Activated naive CD4-positive, alpha-beta T cell treated with anti-CD3 and anti-CD28 coated beads for 36 hours (primary cell): Measurements from ENCODE around the gene MLLT3. TPM values are rescaled to one million over a fixed set of nuclear protein-coding genes. Genes with fewer than 3 reads are reported as not detected.

ENCODE experiments used
- CTCF ChIA-PET: fragments of 350-600 bp; sonication (Branson Sonifier 250); formaldehyde crosslinking; loops from one replicate; lab custom pipeline; 2021; ENCODE audit warnings: antibody characterized with exemption; lab: Charles Lee
- DNase-seq: peaks from one replicate; pipeline ENCODE4 v3.0.0-alpha.2; 2020
- H3K27ac Mint-ChIP-seq: one replicate; pipeline ENCODE4 v1.8.0; 2021; ENCODE audit warnings: mild to moderate bottlenecking, mixed read lengths
- H3K27me3 Mint-ChIP-seq: one replicate; pipeline ENCODE4 v1.8.0; 2021; ENCODE audit warnings: low read depth, mixed read lengths
- H3K36me3 Mint-ChIP-seq: one replicate; pipeline ENCODE4 v1.8.0; 2021; ENCODE audit warnings: low read depth, mixed read lengths
- H3K4me1 Mint-ChIP-seq: one replicate; pipeline ENCODE4 v1.8.0; 2021; ENCODE audit warnings: low read depth, mixed read lengths
- H3K4me3 Mint-ChIP-seq: one replicate; pipeline ENCODE4 v1.8.0; 2021; ENCODE audit warnings: mild to moderate bottlenecking, moderate library complexity, mixed read lengths
- H3K9me3 Mint-ChIP-seq: one replicate; pipeline ENCODE4 v1.8.0; 2021; ENCODE audit warnings: mixed read lengths
- intact Hi-C: fragments of 100-400 bp; cut with micrococcal nuclease; formaldehyde crosslinking; loops from one replicate; pipeline ENCODE4 v1.15.1; 2023
- total RNA-seq, 2 experiments: library from RNA; stranded (reverse); gene quantifications; one replicate each; pipeline ENCODE4 v1.2.3, GENCODE V29; 2021

MLLT3 gene
- total RNA-seq, 2 experiments from 2014 or later, result 44.3 to 51.4 TPM

- CTCF ChIA-PET, result no interaction called here
- intact Hi-C loops, result loop anchor here (1.0 to 10.0 kb wide), 11 partner anchors 8 to 1519 kb away; partner anchors contain the start of gene HACD4
Measured at GRCh38 chr9:20315677-20316076, 306.6 kb downstream of the MLLT3 start.

GRCh38 chr9:20314981-20315380 lies 307.3 kb downstream of the MLLT3 start:
- H3K4me3 Mint-ChIP-seq, result no peak overlapping the region
- CTCF ChIA-PET, result no interaction called here
- no peaks in the 10 kb centered on the region for H3K27me3 Mint-ChIP-seq
- H3K9me3 Mint-ChIP-seq, result no peaks in the 10 kb centered on the region
- H3K36me3 Mint-ChIP-seq, result no peaks in the 10 kb centered on the region
- peak overlapping the region; percentile 92 for H3K27ac Mint-ChIP-seq
- DNase-seq, result peak; percentile 49
- H3K4me1 Mint-ChIP-seq, result peaks cover 70% of the 10 kb centered on the region
- intact Hi-C loops, result loop anchor here (1.0 to 10.0 kb wide), 12 partner anchors 8 to 1520 kb away; partner anchors contain the start of gene HACD4

More at GRCh38 chr9:20315677-20316076, 306.6 kb downstream of the MLLT3 start:
- Mint-ChIP-seq H3K9me3 (no peaks in the 10 kb centered on the region), H3K4me3 (no peak overlapping the region), H3K36me3 (no peaks in the 10 kb centered on the region), H3K27me3 (no peaks in the 10 kb centered on the region), H3K4me1 (peaks cover 77% of the 10 kb centered on the region), H3K27ac (peak overlapping the region; percentile 92)
- peak; percentile 33 for DNase-seq

- Mint-ChIP-seq H3K4me3 (no peak overlapping the region), H3K4me1 (peaks cover 58% of the 10 kb centered on the region), H3K36me3 (no peaks in the 10 kb centered on the region), H3K27me3 (no peaks in the 10 kb centered on the region), H3K9me3 (no peaks in the 10 kb centered on the region), H3K27ac (no peak overlapping the region)
- DNase-seq, result no peak
- intact Hi-C loops, result loop anchor here (10.0 kb wide), 1 partner anchor 1521 kb away; no protein-coding TSS in a partner anchor
- CTCF ChIA-PET, result no interaction called here
Measured at GRCh38 chr9:20313415-20313814, 308.9 kb downstream of the MLLT3 start.

DNA sequence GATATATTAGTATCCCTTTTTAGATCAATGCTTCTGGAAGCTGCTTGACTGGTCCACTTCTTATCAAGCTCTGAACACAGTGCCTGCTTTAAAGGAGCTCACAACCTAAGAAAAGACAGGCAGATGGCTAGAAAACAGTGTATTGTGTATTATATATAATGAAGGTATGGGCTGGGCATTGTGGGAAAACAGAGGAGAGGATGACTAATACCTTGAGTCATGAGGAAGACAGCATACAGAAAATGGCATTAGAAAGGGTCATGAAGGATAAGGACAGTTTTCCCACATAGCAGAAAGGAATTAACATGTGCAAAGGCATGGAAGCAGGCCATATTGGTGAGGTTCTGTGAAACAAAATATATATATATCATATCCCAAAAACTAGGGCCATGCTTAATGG lies 309.6 kb downstream of the MLLT3 start:
- peaks cover 2% of the 10 kb centered on the region for H3K36me3 Mint-ChIP-seq
- CTCF ChIA-PET, result no interaction called here
- H3K4me3 Mint-ChIP-seq, result no peak overlapping the region
- intact Hi-C loops, result loop anchor here (10.0 kb wide), 1 partner anchor 1522 kb away; no protein-coding TSS in a partner anchor
- no peaks in the 10 kb centered on the region for H3K9me3 Mint-ChIP-seq
- no peak for DNase-seq
- peaks cover 52% of the 10 kb centered on the region for H3K4me1 Mint-ChIP-seq
- H3K27me3 Mint-ChIP-seq, result no peaks in the 10 kb centered on the region
- H3K27ac Mint-ChIP-seq, result no peak overlapping the region

GRCh38 chr9:20310024-20310423 lies 312.3 kb downstream of the MLLT3 start:
- CTCF ChIA-PET, result interaction anchor here (0.7 kb wide), 1 partner anchor 801 kb away, joined by 3 read pairs; no protein-coding TSS in a partner anchor
- peaks cover 2% of the 10 kb centered on the region for H3K36me3 Mint-ChIP-seq
- H3K27ac Mint-ChIP-seq, result no peak overlapping the region
- DNase-seq, result no peak
- H3K4me3 Mint-ChIP-seq, result no peak overlapping the region
- no peaks in the 10 kb centered on the region for H3K9me3 Mint-ChIP-seq
- H3K4me1 Mint-ChIP-seq, result peaks cover 28% of the 10 kb centered on the region
- intact Hi-C loops, result loop anchor here (10.0 kb wide), 1 partner anchor 1525 kb away; no protein-coding TSS in a partner anchor
- H3K27me3 Mint-ChIP-seq, result no peaks in the 10 kb centered on the region

DNA sequence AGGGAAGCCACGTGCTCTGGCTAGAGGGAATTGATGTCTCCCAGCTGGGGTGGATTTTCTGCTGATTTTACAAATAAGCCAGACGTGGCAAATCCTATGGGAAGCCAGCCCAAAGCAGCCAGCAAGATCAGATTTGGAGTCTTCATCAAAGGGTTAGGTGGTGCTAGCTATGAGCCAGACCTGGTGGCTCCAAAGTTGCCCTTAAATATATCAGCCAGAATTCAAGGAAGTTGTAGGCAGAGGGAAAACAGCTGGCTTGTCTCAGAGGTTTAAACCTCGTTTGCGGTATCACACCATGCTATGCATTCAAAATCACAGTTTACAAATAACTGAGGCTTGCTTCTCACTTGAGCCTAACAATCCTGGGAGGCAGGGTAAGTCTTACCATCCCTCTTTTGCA lies 313.2 kb downstream of the MLLT3 start:
- no peak overlapping the region for H3K27ac Mint-ChIP-seq
- H3K36me3 Mint-ChIP-seq, result peaks cover 2% of the 10 kb centered on the region
- H3K27me3 Mint-ChIP-seq, result no peaks in the 10 kb centered on the region
- peaks cover 21% of the 10 kb centered on the region for H3K4me1 Mint-ChIP-seq
- H3K9me3 Mint-ChIP-seq, result no peaks in the 10 kb centered on the region
- CTCF ChIA-PET, result no interaction called here
- intact Hi-C loops, result no loop called here
- H3K4me3 Mint-ChIP-seq, result no peak overlapping the region
- no peak for DNase-seq

DNA sequence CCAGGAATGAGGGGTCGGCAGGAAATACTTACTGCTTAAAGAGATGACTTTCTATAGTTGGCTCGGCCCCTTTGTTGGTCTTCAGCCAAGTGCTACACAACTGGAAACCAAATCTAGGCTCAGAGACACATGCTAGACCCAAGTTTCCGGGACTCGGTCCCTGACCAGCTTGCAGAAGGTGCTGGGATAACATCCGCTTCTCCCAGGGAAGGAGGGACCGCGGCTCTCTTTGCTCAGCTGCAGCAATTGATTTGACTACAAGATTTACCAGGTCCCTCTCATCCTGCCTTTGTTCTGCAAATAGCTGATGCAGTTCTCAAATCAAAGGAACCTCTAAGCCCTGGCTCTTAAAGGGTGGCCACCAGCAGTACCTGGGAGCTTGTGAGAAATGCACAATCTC lies 314.7 kb downstream of the MLLT3 start:
- CTCF ChIA-PET, result interaction anchor here (0.6 kb wide), 1 partner anchor 21 kb away, joined by 3 read pairs; no protein-coding TSS in a partner anchor
- Mint-ChIP-seq H3K27ac (no peak overlapping the region), H3K27me3 (no peaks in the 10 kb centered on the region), H3K36me3 (peaks cover 2% of the 10 kb centered on the region), H3K4me3 (no peak overlapping the region), H3K4me1 (peaks cover 9% of the 10 kb centered on the region), H3K9me3 (no peaks in the 10 kb centered on the region)
- intact Hi-C loops, result no loop called here
- no peak for DNase-seq

DNA sequence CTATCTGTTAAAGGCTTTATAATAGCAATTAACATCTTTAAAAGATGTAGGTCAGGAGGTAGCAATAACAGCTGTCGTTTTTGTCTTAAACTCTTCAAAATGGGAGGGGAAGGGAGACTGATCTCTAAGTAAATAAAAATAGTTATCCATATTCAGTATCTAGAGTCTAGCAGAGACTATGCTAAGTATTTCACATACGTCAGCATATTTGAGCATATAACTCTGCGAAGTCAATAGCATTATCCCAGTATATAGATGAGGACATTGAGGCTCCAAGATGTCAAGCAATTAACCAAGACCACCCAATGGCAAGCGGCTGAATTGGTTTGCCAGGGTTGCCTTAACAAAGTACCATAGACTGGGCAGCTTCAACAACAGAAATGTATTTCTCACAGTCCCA lies 316.8 kb downstream of the MLLT3 start:
- CTCF ChIA-PET, result no interaction called here
- Mint-ChIP-seq H3K27ac (no peak overlapping the region), H3K27me3 (no peaks in the 10 kb centered on the region), H3K4me3 (no peak overlapping the region), H3K4me1 (peaks cover 15% of the 10 kb centered on the region), H3K9me3 (no peaks in the 10 kb centered on the region), H3K36me3 (peaks cover 2% of the 10 kb centered on the region)
- intact Hi-C loops, result no loop called here
- DNase-seq, result no peak

DNA sequence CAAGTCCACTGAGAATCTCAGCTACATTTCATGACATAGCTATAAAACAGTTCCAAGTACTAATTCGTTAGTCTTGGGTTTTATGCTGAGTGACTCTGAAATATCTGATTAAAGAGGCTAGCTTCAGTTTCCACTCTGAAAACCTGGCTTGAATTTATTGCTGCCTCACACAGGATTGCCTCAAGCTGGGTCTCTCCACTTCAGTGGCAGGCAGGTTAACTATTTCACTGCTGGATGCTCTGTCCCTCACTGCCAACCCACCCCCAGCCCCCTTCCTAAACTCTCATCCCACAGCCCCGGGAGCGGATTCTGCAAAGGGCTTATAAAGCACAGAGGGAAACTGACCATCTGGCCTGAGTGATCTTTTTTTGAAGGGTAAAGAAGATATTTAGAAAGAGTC lies 318.3 kb downstream of the MLLT3 start:
- DNase-seq, result no peak
- Mint-ChIP-seq H3K9me3 (no peaks in the 10 kb centered on the region), H3K36me3 (peaks cover 2% of the 10 kb centered on the region), H3K27me3 (no peaks in the 10 kb centered on the region), H3K27ac (no peak overlapping the region), H3K4me1 (peaks cover 27% of the 10 kb centered on the region), H3K4me3 (no peak overlapping the region)
- CTCF ChIA-PET, result no interaction called here
- intact Hi-C loops, result no loop called here

DNA sequence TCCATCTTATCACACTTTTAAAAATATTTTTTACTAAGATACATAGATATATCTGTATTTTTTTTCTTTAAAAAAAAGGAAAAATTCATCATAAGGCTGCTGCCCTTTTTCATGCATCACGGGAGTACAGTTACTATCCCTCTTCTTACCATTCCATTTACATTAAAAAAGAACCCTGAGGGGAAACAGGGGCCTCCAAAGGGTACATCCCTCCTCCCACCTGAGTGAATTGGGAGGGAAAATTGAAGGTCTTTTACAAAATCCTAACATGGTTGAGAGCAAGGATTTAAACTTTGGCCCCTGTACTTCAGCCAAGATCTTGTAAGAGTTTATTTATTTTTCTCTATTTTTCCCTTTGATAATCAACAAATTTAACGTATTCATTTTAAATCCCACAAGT lies 319.2 kb downstream of the MLLT3 start:
- H3K27ac Mint-ChIP-seq, result no peak overlapping the region
- CTCF ChIA-PET, result no interaction called here
- H3K4me1 Mint-ChIP-seq, result peaks cover 32% of the 10 kb centered on the region
- no peaks in the 10 kb centered on the region for H3K27me3 Mint-ChIP-seq
- no peaks in the 10 kb centered on the region for H3K36me3 Mint-ChIP-seq
- DNase-seq, result no peak
- intact Hi-C loops, result no loop called here
- H3K9me3 Mint-ChIP-seq, result no peaks in the 10 kb centered on the region
- no peak overlapping the region for H3K4me3 Mint-ChIP-seq

DNA sequence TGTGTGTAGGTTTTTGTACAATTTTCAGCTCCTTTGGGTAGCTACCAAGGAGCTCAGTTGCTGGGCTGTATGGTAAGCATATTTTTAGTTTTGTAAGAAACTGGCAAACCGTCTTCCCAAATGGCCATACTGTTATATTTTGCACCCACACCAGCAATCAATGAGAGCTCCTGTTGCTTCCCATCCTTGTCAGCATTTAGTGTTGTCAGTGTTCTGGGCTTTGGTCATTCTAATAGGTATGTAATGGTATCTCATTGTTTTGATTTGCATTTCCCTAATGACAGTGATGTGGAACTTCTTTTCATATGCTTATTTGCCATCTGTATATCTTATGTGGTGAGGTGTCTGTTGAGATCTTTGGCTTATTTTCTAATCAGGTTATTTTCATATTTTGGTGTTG lies 320.1 kb downstream of the MLLT3 start:
- H3K4me3 Mint-ChIP-seq, result no peak overlapping the region
- H3K4me1 Mint-ChIP-seq, result peaks cover 30% of the 10 kb centered on the region
- H3K9me3 Mint-ChIP-seq, result no peaks in the 10 kb centered on the region
- intact Hi-C loops, result loop anchor here (1.0 kb wide), 1 partner anchor 12 kb away; no protein-coding TSS in a partner anchor
- no peak overlapping the region for H3K27ac Mint-ChIP-seq
- no peaks in the 10 kb centered on the region for H3K36me3 Mint-ChIP-seq
- DNase-seq, result no peak
- CTCF ChIA-PET, result no interaction called here
- H3K27me3 Mint-ChIP-seq, result no peaks in the 10 kb centered on the region

- Mint-ChIP-seq H3K27me3 (no peaks in the 10 kb centered on the region), H3K4me1 (peaks cover 30% of the 10 kb centered on the region)
- CTCF ChIA-PET, result interaction anchor here (0.5 to 0.7 kb wide), 5 partner anchors 10 to 839 kb away, joined by 3 to 8 read pairs (median 3); no protein-coding TSS in a partner anchor
Measured at GRCh38 chr9:20300430-20301115, 321.7 kb downstream of the MLLT3 start.

DNA sequence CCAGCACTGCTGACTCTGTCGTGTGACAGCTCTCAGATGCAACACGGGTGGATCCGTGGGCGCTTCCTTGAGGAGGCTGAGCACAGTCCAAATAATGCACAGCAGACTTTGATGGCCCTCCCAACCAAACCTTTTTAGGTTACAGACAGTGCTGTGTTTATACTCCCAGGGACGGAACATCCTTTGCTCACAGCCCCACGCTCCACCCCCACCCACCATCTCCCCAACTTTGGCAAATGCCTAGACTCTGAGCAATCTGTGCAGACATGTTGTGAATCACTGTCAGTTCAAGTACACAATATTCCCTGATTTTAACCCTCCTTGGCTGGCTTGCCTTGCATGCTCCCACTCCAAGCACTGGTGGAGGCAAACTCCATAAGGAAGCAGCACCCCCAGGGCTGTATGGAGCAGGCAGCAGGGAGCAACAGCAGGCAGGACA lies 324.6 kb downstream of the MLLT3 start:
- Mint-ChIP-seq H3K36me3 (peaks cover 2% of the 10 kb centered on the region), H3K4me1 (peaks cover 32% of the 10 kb centered on the region), H3K27ac (no peak overlapping the region), H3K4me3 (no peak overlapping the region), H3K9me3 (no peaks in the 10 kb centered on the region), H3K27me3 (no peaks in the 10 kb centered on the region)
- no peak for DNase-seq
- intact Hi-C loops, result no loop called here
- CTCF ChIA-PET, result no interaction called here

More at GRCh38 chr9:20300430-20301115, 321.7 kb downstream of the MLLT3 start:
- Mint-ChIP-seq H3K4me3 (no peak overlapping the region), H3K9me3 (no peaks in the 10 kb centered on the region), H3K27ac (no peak overlapping the region), H3K36me3 (no peaks in the 10 kb centered on the region)
- DNase-seq, result no peak
- intact Hi-C loops, result no loop called here
